ENCODE data around the gene PLCG2. TPM values are rescaled to one million over a fixed set of nuclear protein-coding genes. Genes with fewer than 3 reads are reported as not detected.

PLCG2 gene
- total and polyA plus RNA-seq, 8 donors: 5.1 to 48.7 (median 9.4) TPM

- no peaks in the 10 kb centered on the region for H3K4me1 ChIP-seq
- no peaks in the 10 kb centered on the region for H3K27me3 ChIP-seq
- no peaks in the 10 kb centered on the region for H3K9me3 ChIP-seq
- H3K36me3 ChIP-seq: peaks cover 0 to 70% of the 10 kb centered on the region in 2 donors
- ATAC-seq: no peak
- H3K4me3 ChIP-seq: no peak overlapping the region
- intact Hi-C loops (cut with DNase I): no loop called here
- DNase-seq: no peak
- no peak overlapping the region for H3K27ac ChIP-seq
- TF ChIP-seq CTCF (IDR thresholded peaks at IDR 0.05): no peak
Observed at GRCh38 chr16:81921843-81922584, 142.9 kb downstream of the PLCG2 start.

- Histone ChIP-seq H3K9me3 (no peaks in the 10 kb centered on the region), H3K27ac (no peak overlapping the region), H3K36me3 (peaks cover 0 to 82% of the 10 kb centered on the region in 2 donors), H3K27me3 (no peaks in the 10 kb centered on the region), H3K4me3 (no peak overlapping the region), H3K4me1 (no peaks in the 10 kb centered on the region)
- DNase-seq (no peak), ATAC-seq (no peak)
- intact Hi-C loops (cut with DNase I): no loop called here
- no peak for TF ChIP-seq CTCF (IDR thresholded peaks at IDR 0.05)
Observed at GRCh38 chr16:81923296-81923695, 144.2 kb downstream of the PLCG2 start.

- H3K4me3 ChIP-seq: no peak overlapping the region
- H3K9me3 ChIP-seq: no peaks in the 10 kb centered on the region
- no peak for ATAC-seq
- no peak for DNase-seq
- H3K4me1 ChIP-seq: peaks cover 0 to 5% of the 10 kb centered on the region in 2 donors
- peaks cover 0 to 87% of the 10 kb centered on the region in 2 donors for H3K36me3 ChIP-seq
- intact Hi-C loops (cut with DNase I): no loop called here
- no peaks in the 10 kb centered on the region for H3K27me3 ChIP-seq
- no peak overlapping the region for H3K27ac ChIP-seq
- TF ChIP-seq CTCF (IDR thresholded peaks at IDR 0.05): no peak
Observed at GRCh38 chr16:81925016-81925415, 145.9 kb downstream of the PLCG2 start.

- ATAC-seq (no peak), DNase-seq (no peak)
- Histone ChIP-seq H3K4me3 (no peak overlapping the region), H3K27me3 (no peaks in the 10 kb centered on the region), H3K9me3 (no peaks in the 10 kb centered on the region), H3K36me3 (peaks cover 0 to 86% of the 10 kb centered on the region in 2 donors), H3K4me1 (peaks cover 0 to 5% of the 10 kb centered on the region in 2 donors), H3K27ac (no peak overlapping the region)
- no peak for TF ChIP-seq CTCF (IDR thresholded peaks at IDR 0.05)
- intact Hi-C loops (cut with DNase I): no loop called here
Observed at GRCh38 chr16:81926036-81926435, 146.9 kb downstream of the PLCG2 start.

- no peaks in the 10 kb centered on the region for H3K9me3 ChIP-seq
- ATAC-seq: no peak
- DNase-seq: no peak
Observed at GRCh38 chr16:81927561-81928185, 148.6 kb downstream of the PLCG2 start.

More at GRCh38 chr16:81927561-81928185, 148.6 kb downstream of the PLCG2 start:
- no peak for TF ChIP-seq CTCF (IDR thresholded peaks at IDR 0.05)
- Histone ChIP-seq H3K36me3 (peaks cover 0 to 86% of the 10 kb centered on the region in 2 donors), H3K27me3 (no peaks in the 10 kb centered on the region), H3K4me3 (no peak overlapping the region), H3K4me1 (peaks cover 0 to 5% of the 10 kb centered on the region in 2 donors), H3K27ac (no peak overlapping the region)
- intact Hi-C loops (cut with DNase I): no loop called here

All from left lung (tissue), 10 donors.